ENCODE data around the gene WDR72. TPM values are rescaled to one million over a fixed set of nuclear protein-coding genes. Genes with fewer than 3 reads are reported as not detected.

The WDR72 gene
- total and polyA plus RNA-seq, 7 donors: under 0.01 to 3.6 (median 0.22) TPM; not detected in 1

DNA sequence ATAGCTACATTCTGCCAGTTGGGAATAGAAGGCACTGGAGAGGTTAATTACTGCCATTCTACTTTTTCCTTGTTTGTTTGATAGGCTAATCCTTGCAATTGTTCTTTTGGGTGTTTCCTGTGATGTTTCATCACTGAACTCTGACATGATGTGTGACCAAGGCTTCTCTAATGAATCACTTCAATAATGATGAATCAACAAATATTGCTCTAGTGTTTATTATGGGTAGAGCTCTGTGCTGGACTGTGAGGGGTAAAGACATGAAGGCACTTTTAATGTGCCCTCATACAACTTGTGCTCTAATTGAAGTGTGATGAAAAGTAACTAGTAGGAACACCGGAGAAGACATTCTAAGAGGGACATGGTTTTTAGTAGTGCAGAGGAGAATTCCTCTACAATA is 233.6 kb downstream of the WDR72 start:
- WGBS, 2 donors: 45 to 51% methylated on average over 1 of the region's 1 CpG
- DNase-seq: no peak
- Histone ChIP-seq H3K27ac (no peak overlapping the region), H3K4me1 (no peaks in the 10 kb centered on the region), H3K27me3 (no peaks in the 10 kb centered on the region), H3K36me3 (no peaks in the 10 kb centered on the region), H3K4me3 (no peak overlapping the region), H3K9me3 (no peaks in the 10 kb centered on the region)
- TF ChIP-seq CTCF (IDR thresholded peaks at IDR 0.05): no peak
- no peak for TF ChIP-seq POLR2A (IDR thresholded peaks at IDR 0.05)
- no peak for TF ChIP-seq EP300 (IDR thresholded peaks at IDR 0.05)
- TF ChIP-seq POLR2AphosphoS5 (IDR thresholded peaks at IDR 0.05): no peak
- intact Hi-C loops (cut with DNase I): no loop called here

- Histone ChIP-seq H3K9me3 (no peaks in the 10 kb centered on the region), H3K27me3 (no peaks in the 10 kb centered on the region), H3K4me1 (no peaks in the 10 kb centered on the region), H3K36me3 (no peaks in the 10 kb centered on the region), H3K4me3 (no peak overlapping the region), H3K27ac (no peak overlapping the region)
- DNase-seq: no peak
- 68 to 84% methylated on average over 3 of the region's 3 CpGs for WGBS, 2 donors
- TF ChIP-seq POLR2A (IDR thresholded peaks at IDR 0.05) (no peak), CTCF (IDR thresholded peaks at IDR 0.05) (no peak), POLR2AphosphoS5 (IDR thresholded peaks at IDR 0.05) (no peak), EP300 (IDR thresholded peaks at IDR 0.05) (no peak)
- intact Hi-C loops (cut with DNase I): no loop called here
Measured at GRCh38 chr15:53522991-53523390, 236.5 kb downstream of the WDR72 start.

DNA sequence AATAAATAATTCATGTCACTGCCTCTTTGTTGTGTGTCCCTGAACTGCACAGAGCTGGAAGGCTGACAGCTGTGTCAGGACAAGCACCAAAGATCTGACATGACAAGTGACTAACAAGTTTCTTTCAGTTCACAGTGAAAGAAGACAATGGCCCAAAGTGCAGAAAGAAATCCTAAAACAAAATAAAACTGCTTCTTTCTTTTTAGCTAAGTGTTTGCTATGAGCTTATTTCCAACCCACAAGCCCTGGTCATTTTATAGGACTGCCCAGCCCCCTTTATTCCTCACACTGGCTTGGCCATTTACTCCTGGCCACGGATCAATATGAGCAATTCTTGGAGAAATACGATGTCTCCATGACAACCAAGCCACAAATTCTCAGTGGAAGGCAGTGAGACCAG is 238.5 kb downstream of the WDR72 start:
- Histone ChIP-seq H3K9me3 (no peaks in the 10 kb centered on the region), H3K27me3 (no peaks in the 10 kb centered on the region), H3K27ac (no peak overlapping the region), H3K36me3 (no peaks in the 10 kb centered on the region), H3K4me3 (no peak overlapping the region), H3K4me1 (no peaks in the 10 kb centered on the region)
- intact Hi-C loops (cut with DNase I): no loop called here
- no peak for DNase-seq
- TF ChIP-seq EP300 (IDR thresholded peaks at IDR 0.05) (no peak), POLR2A (IDR thresholded peaks at IDR 0.05) (no peak), POLR2AphosphoS5 (IDR thresholded peaks at IDR 0.05) (no peak), CTCF (IDR thresholded peaks at IDR 0.05) (no peak)
- 31 to 57% methylated on average over 2 of the region's 2 CpGs for WGBS, 2 donors

DNA sequence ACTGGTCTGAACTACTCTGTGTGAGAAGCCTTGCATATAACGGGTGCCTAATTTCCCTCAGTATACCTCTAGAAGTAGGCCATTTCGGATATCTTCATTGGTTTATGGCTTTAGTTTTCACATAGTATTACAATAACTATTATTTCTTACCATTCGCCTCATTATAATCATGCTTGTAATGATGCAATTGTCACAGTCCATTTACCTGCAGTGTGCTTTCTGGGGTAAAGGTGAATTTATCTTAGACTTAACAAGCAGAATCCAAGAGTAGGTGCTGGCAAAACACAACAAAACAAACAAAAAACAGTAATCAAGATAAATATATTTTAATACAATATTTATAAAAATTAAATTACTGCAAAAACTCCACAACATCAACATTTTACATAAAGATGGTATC is 246.0 kb downstream of the WDR72 start:
- Histone ChIP-seq H3K4me1 (no peaks in the 10 kb centered on the region), H3K27ac (no peak overlapping the region), H3K4me3 (no peak overlapping the region), H3K36me3 (no peaks in the 10 kb centered on the region), H3K9me3 (no peaks in the 10 kb centered on the region), H3K27me3 (no peaks in the 10 kb centered on the region)
- intact Hi-C loops (cut with DNase I): no loop called here
- TF ChIP-seq POLR2A (IDR thresholded peaks at IDR 0.05): no peak
- TF ChIP-seq POLR2AphosphoS5 (IDR thresholded peaks at IDR 0.05): no peak
- TF ChIP-seq CTCF (IDR thresholded peaks at IDR 0.05): no peak
- TF ChIP-seq EP300 (IDR thresholded peaks at IDR 0.05): no peak
- 91% methylated on average over 3 of the region's 3 CpGs for WGBS, 2 donors
- DNase-seq: no peak

GRCh38 chr15:53512029-53512428 is 247.4 kb downstream of the WDR72 start:
- H3K4me3 ChIP-seq: no peak overlapping the region
- H3K36me3 ChIP-seq: no peaks in the 10 kb centered on the region
- 86 to 92% methylated on average over 2 of the region's 2 CpGs for WGBS, 2 donors
- TF ChIP-seq EP300 (IDR thresholded peaks at IDR 0.05) (no peak), POLR2AphosphoS5 (IDR thresholded peaks at IDR 0.05) (no peak), CTCF (IDR thresholded peaks at IDR 0.05) (no peak), POLR2A (IDR thresholded peaks at IDR 0.05) (no peak)
- intact Hi-C loops (cut with DNase I): no loop called here
- H3K27me3 ChIP-seq: no peaks in the 10 kb centered on the region
- DNase-seq: no peak
- no peak overlapping the region for H3K27ac ChIP-seq
- H3K4me1 ChIP-seq: no peaks in the 10 kb centered on the region
- no peaks in the 10 kb centered on the region for H3K9me3 ChIP-seq
